Measurements from ENCODE around the gene PDE2A. TPM values are rescaled to one million over a fixed set of nuclear protein-coding genes. Genes with fewer than 3 reads are reported as not detected.

Gene PDE2A
- total RNA-seq, 2 donors from 2014 or later = 3.7 to 13.3 TPM

- no peak overlapping the region for H3K27ac Mint-ChIP-seq
- Histone ChIP-seq H3K9ac (ENCODE audit: extremely low read depth, low read length, poor library complexity, severe bottlenecking) (no peak overlapping the region), H3K4me3 (ENCODE audit: low read length) (no peak overlapping the region), H3K27ac (ENCODE audit: low read depth, low read length) (no peak overlapping the region), H3K9me3 (ENCODE audit: control insufficient read depth, low read length) (no peaks in the 10 kb centered on the region), H3K4me1 (ENCODE audit: control insufficient read depth, insufficient read depth, low read length) (no peaks in the 10 kb centered on the region), H3K36me3 (ENCODE audit: control insufficient read depth, insufficient read depth, low read length) (no peaks in the 10 kb centered on the region), H3K27me3 (ENCODE audit: control insufficient read depth, insufficient read depth, low read length, poor library complexity, severe bottlenecking) (no peaks in the 10 kb centered on the region)
- no peaks in the 10 kb centered on the region for H3K36me3 Mint-ChIP-seq (ENCODE audit: low read depth)
- DNase-seq = no peak
- WGBS, 2 experiments (ENCODE audit: insufficient coverage in 1 of 2, insufficient read length in 1 of 2) = 87 to 88% methylated on average over 1 to 7 of the region's 7 CpGs
- no peaks in the 10 kb centered on the region for H3K4me1 Mint-ChIP-seq
- no peak for TF ChIP-seq CTCF (conservative IDR thresholded peaks at IDR 0.05)
- no peaks in the 10 kb centered on the region for H3K9me3 Mint-ChIP-seq
- H3K27me3 Mint-ChIP-seq (ENCODE audit: insufficient read depth) = peaks cover 11% of the 10 kb centered on the region
- no peak overlapping the region for H3K4me3 Mint-ChIP-seq
Observed at GRCh38 chr11:72613977-72614376, 60.2 kb downstream of the PDE2A start.

GRCh38 chr11:72613450-72613849 is 60.8 kb downstream of the PDE2A start:
- Histone ChIP-seq H3K4me1 (ENCODE audit: control insufficient read depth, insufficient read depth, low read length) (no peaks in the 10 kb centered on the region), H3K27me3 (ENCODE audit: control insufficient read depth, insufficient read depth, low read length, poor library complexity, severe bottlenecking) (no peaks in the 10 kb centered on the region), H3K9ac (ENCODE audit: extremely low read depth, low read length, poor library complexity, severe bottlenecking) (no peak overlapping the region), H3K36me3 (ENCODE audit: control insufficient read depth, insufficient read depth, low read length) (no peaks in the 10 kb centered on the region), H3K27ac (ENCODE audit: low read depth, low read length) (no peak overlapping the region), H3K9me3 (ENCODE audit: control insufficient read depth, low read length) (no peaks in the 10 kb centered on the region), H3K4me3 (ENCODE audit: low read length) (no peak overlapping the region)
- Mint-ChIP-seq H3K27me3 (ENCODE audit: insufficient read depth) (peaks cover 11% of the 10 kb centered on the region), H3K36me3 (ENCODE audit: low read depth) (no peaks in the 10 kb centered on the region), H3K4me3 (no peak overlapping the region), H3K4me1 (no peaks in the 10 kb centered on the region), H3K27ac (no peak overlapping the region), H3K9me3 (no peaks in the 10 kb centered on the region)
- no peak for TF ChIP-seq CTCF (conservative IDR thresholded peaks at IDR 0.05)
- WGBS, 2 experiments (ENCODE audit: insufficient coverage in 1 of 2, insufficient read length in 1 of 2) = 90 to 93% methylated on average over 7 to 10 of the region's 10 CpGs
- DNase-seq = no peak

GRCh38 chr11:72609476-72609875 is 64.7 kb downstream of the PDE2A start:
- H3K4me3 Mint-ChIP-seq = no peak overlapping the region
- H3K4me1 ChIP-seq (ENCODE audit: control insufficient read depth, insufficient read depth, low read length) = no peaks in the 10 kb centered on the region
- H3K9me3 ChIP-seq (ENCODE audit: control insufficient read depth, low read length) = no peaks in the 10 kb centered on the region
- WGBS, 2 experiments (ENCODE audit: insufficient coverage in 1 of 2, insufficient read length in 1 of 2) = 63 to 67% methylated on average over 8 of the region's 8 CpGs
- H3K27me3 Mint-ChIP-seq (ENCODE audit: insufficient read depth) = peaks cover 7% of the 10 kb centered on the region
- H3K9me3 Mint-ChIP-seq = no peaks in the 10 kb centered on the region
- DNase-seq = no peak
- H3K4me1 Mint-ChIP-seq = no peaks in the 10 kb centered on the region
- H3K27ac Mint-ChIP-seq = no peak overlapping the region
- H3K36me3 Mint-ChIP-seq (ENCODE audit: low read depth) = no peaks in the 10 kb centered on the region
- no peak overlapping the region for H3K9ac ChIP-seq (ENCODE audit: extremely low read depth, low read length, poor library complexity, severe bottlenecking)
- TF ChIP-seq CTCF (conservative IDR thresholded peaks at IDR 0.05) = no peak
- no peak overlapping the region for H3K4me3 ChIP-seq (ENCODE audit: low read length)
- no peaks in the 10 kb centered on the region for H3K27me3 ChIP-seq (ENCODE audit: control insufficient read depth, insufficient read depth, low read length, poor library complexity, severe bottlenecking)
- no peak overlapping the region for H3K27ac ChIP-seq (ENCODE audit: low read depth, low read length)
- no peaks in the 10 kb centered on the region for H3K36me3 ChIP-seq (ENCODE audit: control insufficient read depth, insufficient read depth, low read length)

All from endodermal cell (in vitro differentiated cells).